AG09309 (cell line): ENCODE data around the gene STXBP5.

Source experiments
- DNase-seq: peaks from one replicate; pipeline ENCODE4 v3.0.0-alpha.2; 2010; ENCODE audit warnings: low read depth
- H3K4me3 ChIP-seq: 2 replicates; pipeline ENCODE4 v1.5.1; 2011; ENCODE audit warnings: mild to moderate bottlenecking, low read depth, low read length, moderate library complexity; ENCODE audit not compliant: control insufficient read depth
- TF ChIP-seq, protein P1 (sequence below): IDR thresholded peaks from 2 replicates; pipeline ENCODE4 v1.5.1; 2011; ENCODE audit warnings: mild to moderate bottlenecking, low read depth, low read length, inconsistent platforms; ENCODE audit not compliant: insufficient read depth, control insufficient read depth; ENCODE audit errors: missing control alignments

The STXBP5 gene

GRCh38 chr6:147297663-147298316 lies 93.6 kb downstream of the STXBP5 start:
- TF ChIP-seq, protein P1, sequence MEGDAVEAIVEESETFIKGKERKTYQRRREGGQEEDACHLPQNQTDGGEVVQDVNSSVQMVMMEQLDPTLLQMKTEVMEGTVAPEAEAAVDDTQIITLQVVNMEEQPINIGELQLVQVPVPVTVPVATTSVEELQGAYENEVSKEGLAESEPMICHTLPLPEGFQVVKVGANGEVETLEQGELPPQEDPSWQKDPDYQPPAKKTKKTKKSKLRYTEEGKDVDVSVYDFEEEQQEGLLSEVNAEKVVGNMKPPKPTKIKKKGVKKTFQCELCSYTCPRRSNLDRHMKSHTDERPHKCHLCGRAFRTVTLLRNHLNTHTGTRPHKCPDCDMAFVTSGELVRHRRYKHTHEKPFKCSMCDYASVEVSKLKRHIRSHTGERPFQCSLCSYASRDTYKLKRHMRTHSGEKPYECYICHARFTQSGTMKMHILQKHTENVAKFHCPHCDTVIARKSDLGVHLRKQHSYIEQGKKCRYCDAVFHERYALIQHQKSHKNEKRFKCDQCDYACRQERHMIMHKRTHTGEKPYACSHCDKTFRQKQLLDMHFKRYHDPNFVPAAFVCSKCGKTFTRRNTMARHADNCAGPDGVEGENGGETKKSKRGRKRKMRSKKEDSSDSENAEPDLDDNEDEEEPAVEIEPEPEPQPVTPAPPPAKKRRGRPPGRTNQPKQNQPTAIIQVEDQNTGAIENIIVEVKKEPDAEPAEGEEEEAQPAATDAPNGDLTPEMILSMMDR, result no peak
- no peak for DNase-seq
- no peak overlapping the region for H3K4me3 ChIP-seq

GRCh38 chr6:147298461-147298860 lies 94.2 kb downstream of the STXBP5 start:
- TF ChIP-seq, protein P1, result no peak
- DNase-seq, result no peak

DNA sequence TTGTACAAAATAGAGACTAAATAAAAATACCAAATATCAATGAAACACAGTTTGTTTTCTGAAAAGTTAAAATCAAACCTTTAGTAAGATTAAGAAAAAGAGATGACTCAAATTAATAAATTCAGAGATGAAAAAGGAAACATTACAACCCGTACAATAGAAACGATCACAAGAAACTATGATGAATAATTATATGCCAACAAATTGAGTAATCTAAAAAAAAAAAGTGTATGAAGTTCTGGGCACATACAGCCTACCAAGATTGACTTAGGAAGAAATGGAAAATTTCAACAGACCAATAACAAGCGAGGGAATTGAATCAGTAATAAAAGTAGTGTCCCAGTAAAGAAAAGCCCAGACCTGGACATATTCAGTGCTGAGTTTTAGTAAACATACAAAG lies 94.8 kb downstream of the STXBP5 start:
- TF ChIP-seq, protein P1, result no peak
- no peak for DNase-seq
- H3K4me3 ChIP-seq, result no peak overlapping the region

More at GRCh38 chr6:147298461-147298860, 94.2 kb downstream of the STXBP5 start:
- no peak overlapping the region for H3K4me3 ChIP-seq

DNA sequence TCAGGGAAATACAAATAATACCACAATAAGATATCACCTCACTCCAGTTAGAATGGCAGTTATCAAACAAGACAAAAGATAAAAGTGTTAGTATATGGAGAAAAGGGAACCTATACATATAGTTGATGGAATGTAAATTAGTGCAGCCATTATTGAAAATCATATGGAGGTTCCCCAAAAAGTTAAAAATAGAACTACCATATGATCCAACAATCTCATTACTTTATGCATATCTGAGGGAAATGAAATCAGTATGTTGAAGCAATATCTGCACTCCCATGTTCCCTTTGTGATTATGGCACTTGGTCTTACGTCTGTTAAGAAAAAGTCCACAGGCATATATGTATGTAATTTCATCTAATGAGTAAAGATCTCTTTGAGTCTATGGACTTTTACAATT lies 96.9 kb downstream of the STXBP5 start:
- H3K4me3 ChIP-seq, result no peak overlapping the region
- TF ChIP-seq, protein P1, result no peak
- no peak for DNase-seq

GRCh38 chr6:147304016-147304415 lies 99.8 kb downstream of the STXBP5 start:
- TF ChIP-seq, protein P1, result no peak
- H3K4me3 ChIP-seq, result no peak overlapping the region
- no peak for DNase-seq

- DNase-seq, result no peak
- TF ChIP-seq, protein P1, result no peak
- no peak overlapping the region for H3K4me3 ChIP-seq
Measured at GRCh38 chr6:147310521-147310920, 106.3 kb downstream of the STXBP5 start.

DNA sequence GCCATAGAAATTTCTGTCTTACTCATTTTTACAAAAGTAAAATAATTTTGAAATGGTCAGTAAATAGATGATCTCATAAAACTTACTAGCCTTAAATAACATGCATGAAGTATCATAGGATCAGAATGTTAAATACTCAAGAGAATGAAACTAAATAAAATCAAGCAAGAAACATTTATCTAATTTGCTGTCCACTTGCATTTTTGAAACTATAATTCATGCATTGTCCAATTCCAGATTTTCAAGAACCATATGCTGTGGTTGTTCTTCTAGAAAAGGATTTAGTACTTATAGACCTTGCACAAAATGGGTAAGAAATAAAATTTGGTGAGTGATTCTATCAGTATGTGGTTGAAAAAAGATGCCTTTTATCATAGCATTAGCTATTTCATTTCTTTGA lies 107.0 kb downstream of the STXBP5 start:
- TF ChIP-seq, protein P1, result no peak
- no peak overlapping the region for H3K4me3 ChIP-seq
- peak; percentile 3 for DNase-seq
